ENCODE data around the gene ZNF564. TPM values are rescaled to one million over a fixed set of nuclear protein-coding genes. Genes with fewer than 3 reads are reported as not detected.

Gene ZNF564
- total RNA-seq, 2 experiments from 2014 or later, result 6.0 to 6.4 TPM

- H3K9me3 Mint-ChIP-seq, result no peaks in the 10 kb centered on the region
- peak overlapping the region; percentile 91 for H3K4me3 Mint-ChIP-seq
- peak overlapping the region; percentile 1 for H3K27ac Mint-ChIP-seq
- H3K27me3 Mint-ChIP-seq, result no peaks in the 10 kb centered on the region
- H3K4me1 Mint-ChIP-seq, result peaks cover 25% of the 10 kb centered on the region
- DNase-seq, result no peak
- H3K36me3 Mint-ChIP-seq, result peaks cover 6% of the 10 kb centered on the region
Measured at GRCh38 chr19:12484011-12484370, 67.3 kb downstream of the ZNF564 start.

GRCh38 chr19:12482509-12482886, 68.8 kb downstream of the ZNF564 start:
- no peak for DNase-seq
- H3K36me3 Mint-ChIP-seq, result peaks cover 6% of the 10 kb centered on the region

GRCh38 chr19:12481781-12482508, 69.3 kb downstream of the ZNF564 start:
- peak overlapping the region; percentile 44 for H3K4me3 Mint-ChIP-seq
- H3K27ac Mint-ChIP-seq, result peak overlapping the region; percentile 32
- H3K36me3 Mint-ChIP-seq, result peaks cover 6% of the 10 kb centered on the region
- peaks cover 36% of the 10 kb centered on the region for H3K4me1 Mint-ChIP-seq
- no peaks in the 10 kb centered on the region for H3K27me3 Mint-ChIP-seq
- no peaks in the 10 kb centered on the region for H3K9me3 Mint-ChIP-seq
- no peak for DNase-seq

More at GRCh38 chr19:12482509-12482886, 68.8 kb downstream of the ZNF564 start:
- Mint-ChIP-seq H3K4me1 (peaks cover 36% of the 10 kb centered on the region), H3K9me3 (no peaks in the 10 kb centered on the region), H3K4me3 (no peak overlapping the region), H3K27ac (no peak overlapping the region), H3K27me3 (no peaks in the 10 kb centered on the region)

- no peak for DNase-seq
- Mint-ChIP-seq H3K36me3 (peaks cover 13% of the 10 kb centered on the region), H3K27ac (no peak overlapping the region), H3K9me3 (no peaks in the 10 kb centered on the region), H3K4me3 (no peak overlapping the region), H3K27me3 (no peaks in the 10 kb centered on the region), H3K4me1 (peaks cover 26% of the 10 kb centered on the region)
Measured at GRCh38 chr19:12478234-12478941, 72.9 kb downstream of the ZNF564 start.

Other genes starting within 250 kb of the ZNF564 start
- 1 to 10 TPM; 2.8 to 4.5 TPM for gene ZNF563, start 217.8 kb downstream of the ZNF564 start, total RNA-seq
- 1 to 10 TPM; 1.3 to 1.7 TPM for gene ZNF442, start 185.8 kb downstream of the ZNF564 start, total RNA-seq
- 1 to 10 TPM; 2.6 to 3.0 TPM for gene ZNF799, start 150.2 kb downstream of the ZNF564 start, total RNA-seq
- gene ZNF443, start 110.5 kb downstream of the ZNF564 start, total RNA-seq, result 1 to 10 TPM; 2.7 to 3.6 TPM
- 1 to 10 TPM; 1.7 to 1.8 TPM for gene ZNF709, start 66.7 kb downstream of the ZNF564 start, total RNA-seq
- gene ZNF490, start 59.3 kb upstream of the ZNF564 start, total RNA-seq, result 1 to 10 TPM; 7.7 to 9.2 TPM
- 10 to 100 TPM; 14.6 to 15.1 TPM for gene ZNF791, start 59.4 kb upstream of the ZNF564 start, total RNA-seq
- 100 to 1,000 TPM; 111 to 122 TPM for gene MAN2B1, start 115.3 kb upstream of the ZNF564 start, total RNA-seq
- gene WDR83, start 115.3 kb upstream of the ZNF564 start, total RNA-seq, result 10 to 100 TPM; 25.7 to 26.8 TPM
- gene DHPS, start 130.4 kb upstream of the ZNF564 start, total RNA-seq, result 10 to 100 TPM; 92.9 to 99.9 TPM
- not detected for gene GNG14, start 136.5 kb upstream of the ZNF564 start, total RNA-seq
- gene FBXW9, start 145.1 kb upstream of the ZNF564 start, total RNA-seq, result 10 to 100 TPM; 13.1 to 13.4 TPM
- gene TNPO2, start 172.4 kb upstream of the ZNF564 start, total RNA-seq, result 100 to 1,000 TPM; 125 to 134 TPM
- 100 to 1,000 TPM; 223 to 230 TPM for gene TRIR, start 183.2 kb upstream of the ZNF564 start, total RNA-seq
- gene GET3, start 186.0 kb upstream of the ZNF564 start, total RNA-seq, result 10 to 100 TPM; 78.3 to 80.2 TPM
- gene BEST2, start 200.3 kb upstream of the ZNF564 start, total RNA-seq, result not detected
- 10 to 100 TPM; 13.0 to 13.8 TPM for gene HOOK2, start 224.1 kb upstream of the ZNF564 start, total RNA-seq
- 100 to 1,000 TPM; 171 to 175 TPM for gene JUNB, start 240.0 kb upstream of the ZNF564 start, total RNA-seq

Data from activated naive CD8-positive, alpha-beta T cell treated with anti-CD3 and anti-CD28 coated beads for 36 hours (primary cell).